Measurements from ENCODE around the gene CCDC80.

DNA sequence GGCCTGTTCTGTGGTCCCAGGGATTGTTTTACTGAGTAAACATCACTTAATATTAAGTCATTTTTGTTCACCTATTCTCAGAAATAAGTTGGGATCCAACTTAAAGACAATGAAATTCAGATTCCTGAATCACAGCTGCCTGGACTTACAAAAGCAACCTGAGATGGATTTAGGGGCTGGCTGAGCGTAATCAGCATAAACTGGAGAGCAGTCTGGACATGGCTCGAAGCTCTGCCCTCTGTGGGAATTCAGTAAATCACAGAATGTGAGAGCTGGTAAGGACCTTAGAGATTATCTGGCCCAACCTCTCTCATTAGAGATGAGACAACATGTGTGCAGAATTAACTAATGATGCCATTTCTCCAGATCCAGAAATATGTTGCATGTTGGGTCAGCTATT is 23.7 kb downstream of the CCDC80 start:
- no peak for TF ChIP-seq CTCF (IDR thresholded peaks at IDR 0.05)
- TF ChIP-seq POLR2A (IDR thresholded peaks at IDR 0.05) = no peak
